Endometrial microvascular endothelial cells (primary cell): ENCODE data around the gene MAD1L1. TPM values are rescaled to one million over a fixed set of nuclear protein-coding genes. Genes with fewer than 3 reads are reported as not detected.
"Not testable (repeated sequence)": the region's sequence is repeated elsewhere in the genome, so short reads cannot be mapped to it uniquely, and the experiment has no call there.

ENCODE experiments used
- in situ Hi-C: cut with HindIII; loops from 2 replicates; pipeline ENCODE4 v1.10.0; 2017; ENCODE audit warnings: low sequenced_read_pairs, low pct_unique_long_range_greater_than_20kb; ENCODE audit errors: inconsistent ontology term
- total RNA-seq: library from RNA; depleted of rRNA; stranded (reverse); fragments of >200 nt; gene quantifications from one replicate; pipeline ENCODE4 v1.2.3, GENCODE V29; 2015; ENCODE audit errors: inconsistent ontology term

MAD1L1 gene
- 44.7 TPM for total RNA-seq

GRCh38 chr7:2232766-2233520 lies at the start of gene MAD1L1:
MAD1L1 (minus strand) TSS chr7:2232945; CDS start chr7:2230133, 2,812 bp downstream.
- in situ Hi-C loops: no loop called here

- in situ Hi-C loops: no loop called here
Measured at GRCh38 chr7:2282185-2282751, 49.5 kb upstream of the MAD1L1 start.

- in situ Hi-C loops: no loop called here
Measured at GRCh38 chr7:2281541-2281940, 48.8 kb upstream of the MAD1L1 start.

- in situ Hi-C loops: no loop called here
Measured at GRCh38 chr7:2280424-2280823, 47.7 kb upstream of the MAD1L1 start.

- in situ Hi-C loops: no loop called here
Measured at GRCh38 chr7:2279896-2280295, 47.2 kb upstream of the MAD1L1 start.

GRCh38 chr7:2278026-2278425 lies 45.3 kb upstream of the MAD1L1 start:
- in situ Hi-C loops: no loop called here

- in situ Hi-C loops: no loop called here
Measured at GRCh38 chr7:2276107-2276506, 43.4 kb upstream of the MAD1L1 start.

- in situ Hi-C loops: no loop called here
Measured at GRCh38 chr7:2275101-2275500, 42.4 kb upstream of the MAD1L1 start.

GRCh38 chr7:2274666-2275065 lies 41.9 kb upstream of the MAD1L1 start:
- in situ Hi-C loops: no loop called here

- in situ Hi-C loops: no loop called here
Measured at GRCh38 chr7:2273866-2274265, 41.1 kb upstream of the MAD1L1 start.

- in situ Hi-C loops: no loop called here
Measured at GRCh38 chr7:2272031-2272430, 39.3 kb upstream of the MAD1L1 start.

GRCh38 chr7:2271273-2272026 lies 38.7 kb upstream of the MAD1L1 start:
- in situ Hi-C loops: no loop called here

- in situ Hi-C loops: no loop called here
Measured at GRCh38 chr7:2270495-2270894, 37.8 kb upstream of the MAD1L1 start.

- in situ Hi-C loops: no loop called here
Measured at GRCh38 chr7:2269991-2270460, 37.3 kb upstream of the MAD1L1 start.

GRCh38 chr7:2269089-2269990 lies 36.6 kb upstream of the MAD1L1 start:
- in situ Hi-C loops: not testable (repeated sequence)

GRCh38 chr7:2266911-2267310 lies 34.2 kb upstream of the MAD1L1 start:
- in situ Hi-C loops: no loop called here

- in situ Hi-C loops: no loop called here
Measured at GRCh38 chr7:2264158-2264557, 31.4 kb upstream of the MAD1L1 start.

- in situ Hi-C loops: no loop called here
Measured at GRCh38 chr7:2263176-2263575, 30.4 kb upstream of the MAD1L1 start.

GRCh38 chr7:2261611-2262010 lies 28.9 kb upstream of the MAD1L1 start:
- in situ Hi-C loops: no loop called here
